ENCODE results near the gene GPR84.
"Not testable (repeated sequence)": the region's sequence is repeated elsewhere in the genome, so short reads cannot be mapped to it uniquely, and the experiment has no call there.

The GPR84 gene

DNA sequence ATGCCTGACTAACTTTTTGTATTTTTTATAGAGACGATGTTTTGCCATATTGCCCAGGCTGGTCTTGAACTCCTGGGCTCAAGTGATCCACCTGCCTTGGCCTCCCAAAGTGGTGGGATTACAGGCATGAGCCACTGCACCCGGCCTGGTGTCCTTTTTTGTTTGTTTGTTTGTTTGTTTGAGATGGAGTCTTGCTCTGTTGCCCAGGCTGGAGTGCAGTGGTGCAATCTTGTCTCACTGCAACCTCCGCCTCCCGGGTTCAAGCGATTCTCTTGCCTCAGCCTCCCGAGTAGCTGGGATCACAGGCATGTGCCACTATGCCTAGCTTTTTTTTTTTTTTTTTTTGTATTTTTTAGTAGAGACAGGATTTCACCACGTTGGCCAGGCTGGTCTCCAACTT is 10.0 kb downstream of the GPR84 start:
- DNase-seq, result not testable (repeated sequence)

GRCh38 chr12:54352891-54353874 is 11.1 kb downstream of the GPR84 start:
- peak; percentile 35 to 39 for DNase-seq

DNA sequence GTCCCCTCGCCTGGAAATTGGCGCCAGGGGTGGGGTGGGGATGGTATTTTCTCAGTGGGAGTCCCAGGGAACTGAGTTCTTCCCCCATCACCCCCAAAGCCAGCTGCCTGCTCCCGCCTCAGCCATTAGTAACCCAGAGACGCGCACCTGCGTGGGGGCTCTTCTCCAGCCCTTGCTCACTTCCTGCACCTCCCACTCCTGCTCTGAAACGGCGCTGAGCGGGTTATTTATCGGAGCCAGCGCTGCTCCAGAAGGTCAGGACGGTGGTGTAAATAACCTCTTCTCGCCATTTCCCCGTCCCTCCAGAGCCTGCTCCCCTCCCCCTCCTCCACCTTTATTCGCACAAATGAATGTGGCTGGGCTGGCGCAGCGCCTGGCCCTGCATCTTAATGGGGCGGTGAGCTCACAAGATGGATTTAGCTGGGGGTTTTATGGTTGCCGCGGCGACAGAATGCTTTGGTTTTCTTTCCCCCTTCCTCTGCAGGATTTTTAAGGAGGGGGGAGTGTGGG is 12.2 kb downstream of the GPR84 start:
- DNase-seq, result peak; percentile 66 to 69

DNA sequence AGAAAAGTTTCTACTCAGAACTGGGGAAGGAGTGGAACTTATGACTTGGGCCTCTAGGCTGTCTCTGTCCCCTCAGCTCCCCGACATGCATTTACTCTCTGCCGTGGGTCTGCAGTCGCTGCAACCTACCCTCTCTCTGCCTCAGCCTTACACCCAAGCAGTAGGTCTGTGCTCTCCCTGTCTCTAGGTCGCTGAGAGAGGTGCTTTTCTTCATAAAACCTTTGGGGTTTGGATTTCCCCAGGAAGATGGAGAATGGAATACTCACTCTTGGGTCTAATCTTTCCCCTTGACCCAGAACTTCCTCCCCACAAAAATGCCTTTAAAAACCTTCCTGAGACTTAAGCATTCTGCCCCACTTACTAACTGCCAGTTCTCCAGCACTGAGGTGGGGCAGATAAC is 12.9 kb downstream of the GPR84 start:
- DNase-seq, result no peak

DNA sequence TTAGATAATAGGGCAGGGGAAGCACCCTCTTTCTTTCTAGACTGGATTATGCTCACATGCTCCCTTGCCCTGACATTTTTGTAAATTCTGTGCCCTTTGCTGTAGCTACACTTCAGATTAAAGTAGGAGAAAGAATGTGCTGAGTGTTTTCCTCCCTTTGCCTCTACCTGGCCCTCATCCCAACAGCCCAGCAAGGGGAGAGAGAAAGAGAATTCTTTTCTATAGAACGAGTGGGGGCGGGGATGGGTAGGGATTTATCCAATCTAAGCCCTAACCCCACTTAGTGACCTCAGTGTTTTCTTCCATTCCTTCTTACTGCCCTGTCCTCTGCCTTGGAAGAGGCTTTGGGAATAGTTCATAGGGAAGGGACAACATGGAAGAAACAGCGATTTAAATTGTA is 13.5 kb downstream of the GPR84 start:
- DNase-seq, result no peak

DNA sequence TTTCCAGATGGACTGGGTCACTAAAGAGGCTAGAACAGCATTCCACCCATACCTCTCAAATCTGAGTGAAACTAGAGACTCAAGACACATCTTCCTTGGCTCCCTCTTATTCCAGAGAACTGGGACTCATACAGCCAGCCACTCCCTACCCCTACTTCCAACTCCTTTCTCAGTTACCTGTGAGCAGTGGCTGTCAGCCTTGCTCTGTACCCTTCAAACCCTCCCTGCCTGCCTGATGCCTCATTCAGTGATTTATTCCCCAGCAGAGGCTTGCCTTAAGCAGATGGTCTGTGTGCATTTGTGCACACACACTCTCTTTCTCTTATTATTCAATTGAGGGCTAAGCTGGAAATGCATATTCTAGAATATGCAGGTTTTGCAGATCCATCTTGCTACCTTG is 14.6 kb downstream of the GPR84 start:
- no peak for DNase-seq

DNA sequence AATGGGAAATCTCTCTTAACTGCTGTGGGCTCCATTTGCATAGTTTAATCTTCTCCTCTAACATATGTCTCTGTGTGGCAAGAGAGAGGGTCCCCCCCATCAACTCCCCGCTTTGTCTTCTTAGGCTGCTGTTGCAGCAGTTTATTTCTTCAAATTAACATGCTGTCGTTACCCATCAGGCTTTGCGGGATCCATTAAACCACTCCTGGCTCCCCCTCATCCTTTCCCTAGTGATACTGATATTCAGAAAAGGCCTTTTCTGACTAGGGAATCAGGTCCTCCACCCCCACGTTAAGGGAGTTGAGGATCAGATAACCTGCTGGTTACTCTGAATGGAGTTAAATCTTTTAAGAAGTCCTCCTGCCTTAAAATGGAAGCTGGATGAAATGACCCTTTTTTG is 15.2 kb downstream of the GPR84 start:
- no peak for DNase-seq

DNA sequence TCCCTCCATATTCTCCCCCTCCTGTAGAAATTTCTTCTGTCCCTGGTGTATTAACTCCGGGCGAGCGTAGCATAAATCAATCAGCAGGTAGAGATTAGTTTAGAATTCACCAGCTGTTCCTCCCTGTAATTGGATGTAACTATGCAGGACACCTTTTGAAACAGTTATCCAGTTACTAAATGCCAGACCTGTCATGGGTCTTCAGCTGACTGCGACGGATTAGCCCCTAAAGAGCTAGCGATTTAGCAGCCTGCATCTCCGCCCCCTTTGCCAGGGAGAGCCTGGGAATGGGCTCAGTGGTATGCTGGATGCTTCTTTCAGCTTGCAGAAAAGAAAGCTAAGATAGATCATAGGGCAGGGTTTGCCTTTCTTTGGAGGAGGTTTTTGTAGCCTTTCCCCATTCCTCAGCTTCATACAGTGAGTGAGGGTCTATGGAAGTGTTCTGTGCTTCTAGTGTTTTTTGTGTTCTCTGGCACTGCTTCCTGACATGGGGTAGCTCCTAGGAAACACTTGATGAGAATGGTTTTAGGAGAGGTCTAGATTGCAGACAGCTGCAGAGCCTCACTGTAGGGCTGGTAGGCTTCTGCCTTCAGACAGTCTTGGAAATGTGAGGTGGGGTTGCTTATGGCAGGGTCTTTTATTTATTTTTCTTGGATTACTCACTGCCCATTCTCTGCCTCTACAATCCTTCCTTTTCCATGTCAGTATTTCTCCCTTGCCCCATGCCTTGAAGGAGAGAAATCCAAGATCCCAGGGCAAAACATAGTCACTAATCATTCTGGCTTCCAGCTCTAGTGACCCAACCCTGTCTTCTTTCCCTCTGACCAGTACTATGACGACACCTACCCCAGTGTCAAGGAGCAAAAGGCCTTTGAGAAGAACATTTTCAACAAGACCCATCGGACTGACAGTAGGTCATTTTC is 22.6 kb downstream of the GPR84 start:
- no peak for DNase-seq

GRCh38 chr12:54340846-54341245 is 23.4 kb downstream of the GPR84 start:
- DNase-seq, result no peak

DNA sequence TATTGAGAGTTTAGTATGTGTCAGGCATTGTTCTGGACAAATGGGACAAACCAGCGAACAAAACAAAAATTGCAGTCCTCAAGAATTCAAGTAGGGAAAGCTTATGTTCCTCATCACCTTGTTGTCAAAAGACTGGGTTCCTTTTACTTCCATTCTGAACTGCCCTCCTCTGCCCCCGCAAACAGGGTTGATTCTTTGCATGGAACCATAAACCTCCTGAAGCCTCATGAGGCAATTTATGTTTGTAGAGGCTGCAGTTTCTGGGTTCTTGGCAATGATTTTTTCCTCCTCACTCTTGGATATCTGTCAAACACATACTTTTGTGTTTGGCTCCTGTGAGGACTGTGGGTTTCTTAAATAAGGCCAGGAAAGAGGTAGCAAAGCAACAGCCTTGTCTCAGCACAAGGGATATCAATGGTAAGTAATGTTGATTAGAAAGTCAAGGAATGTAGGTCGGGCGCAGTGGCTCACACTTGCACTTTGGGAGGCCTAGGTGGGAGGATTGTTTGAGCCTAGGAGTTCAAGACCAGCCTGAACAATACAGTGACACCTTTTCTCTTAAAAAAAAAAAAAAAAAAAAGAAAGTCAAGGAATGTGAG is 25.5 kb downstream of the GPR84 start:
- DNase-seq, result no peak

GRCh38 chr12:54337854-54338650 is 26.2 kb downstream of the GPR84 start:
- no peak for DNase-seq

GRCh38 chr12:54337280-54337842 is 26.9 kb downstream of the GPR84 start:
- DNase-seq, result peak in 1 of 2 experiments; percentile 7

DNA sequence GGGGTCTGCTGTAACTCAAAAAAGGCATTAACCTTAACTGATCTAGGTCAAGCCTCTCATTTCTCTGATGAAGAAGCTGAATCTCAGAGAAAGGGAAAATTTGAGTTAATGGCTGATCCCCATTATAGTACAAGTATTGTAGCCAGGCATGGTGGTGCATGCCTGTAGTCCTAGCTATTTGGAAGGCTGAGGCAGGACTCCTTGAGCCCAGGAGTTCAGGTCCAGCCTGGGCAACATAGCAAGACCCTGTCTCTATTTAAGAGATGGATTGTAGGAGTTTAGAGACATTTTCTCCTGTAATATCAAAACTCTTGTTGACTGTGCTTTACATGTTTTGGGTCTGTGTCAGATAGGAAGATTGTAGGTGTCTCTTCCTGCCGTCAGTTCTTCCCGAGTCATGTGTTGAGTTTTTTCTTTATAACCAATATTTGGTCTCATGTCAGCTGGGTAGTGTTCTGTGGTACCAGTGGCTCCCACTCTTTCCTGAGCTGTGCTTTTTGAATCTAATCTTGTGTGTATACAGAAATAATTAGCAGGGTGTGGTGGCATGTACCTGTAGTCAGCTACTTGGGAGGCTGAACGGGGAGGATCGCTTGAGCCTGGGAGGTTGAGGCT is 30.8 kb downstream of the GPR84 start:
- DNase-seq, result no peak

GRCh38 chr12:54331461-54331860 is 32.8 kb downstream of the GPR84 start:
- DNase-seq, result no peak

DNA sequence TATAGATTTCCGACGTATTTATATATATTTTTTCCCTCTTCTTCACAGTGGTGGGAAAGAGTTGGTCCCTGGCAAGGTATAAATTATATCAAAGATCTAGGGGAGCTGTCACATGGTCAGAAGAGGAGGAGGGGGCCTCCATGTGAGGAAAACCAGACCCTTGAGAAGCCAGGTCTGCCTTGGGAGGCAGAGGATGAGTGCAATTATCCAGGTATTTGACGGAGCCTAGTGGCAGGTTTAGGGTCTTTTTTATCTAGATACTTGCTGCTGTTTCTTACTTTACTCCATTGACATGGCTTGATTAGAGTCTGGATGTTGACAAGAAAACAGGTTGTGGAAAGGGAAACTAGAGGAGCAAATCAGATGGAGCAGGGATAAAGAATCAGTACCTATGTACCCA is 33.8 kb downstream of the GPR84 start:
- DNase-seq, result no peak

DNA sequence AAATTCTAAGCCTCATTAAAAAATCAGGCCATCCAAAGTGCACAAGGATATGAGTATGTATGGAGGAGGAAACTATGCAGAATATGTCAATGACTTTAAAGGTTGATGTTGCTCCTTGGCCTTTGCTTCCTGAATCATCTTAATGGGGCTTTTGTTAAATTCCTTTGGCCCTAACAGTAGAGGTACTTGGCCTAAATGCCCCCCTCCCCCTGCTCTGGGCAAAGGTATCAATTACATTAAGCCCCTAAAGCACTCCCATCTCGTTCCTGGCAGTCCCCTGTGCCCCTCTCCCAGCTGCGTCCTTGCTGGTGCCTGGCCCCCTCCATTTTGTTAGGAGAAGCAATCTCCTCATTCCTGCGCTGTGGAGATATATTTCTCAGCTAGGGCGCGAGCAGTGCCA is 34.5 kb downstream of the GPR84 start:
- no peak for DNase-seq

DNA sequence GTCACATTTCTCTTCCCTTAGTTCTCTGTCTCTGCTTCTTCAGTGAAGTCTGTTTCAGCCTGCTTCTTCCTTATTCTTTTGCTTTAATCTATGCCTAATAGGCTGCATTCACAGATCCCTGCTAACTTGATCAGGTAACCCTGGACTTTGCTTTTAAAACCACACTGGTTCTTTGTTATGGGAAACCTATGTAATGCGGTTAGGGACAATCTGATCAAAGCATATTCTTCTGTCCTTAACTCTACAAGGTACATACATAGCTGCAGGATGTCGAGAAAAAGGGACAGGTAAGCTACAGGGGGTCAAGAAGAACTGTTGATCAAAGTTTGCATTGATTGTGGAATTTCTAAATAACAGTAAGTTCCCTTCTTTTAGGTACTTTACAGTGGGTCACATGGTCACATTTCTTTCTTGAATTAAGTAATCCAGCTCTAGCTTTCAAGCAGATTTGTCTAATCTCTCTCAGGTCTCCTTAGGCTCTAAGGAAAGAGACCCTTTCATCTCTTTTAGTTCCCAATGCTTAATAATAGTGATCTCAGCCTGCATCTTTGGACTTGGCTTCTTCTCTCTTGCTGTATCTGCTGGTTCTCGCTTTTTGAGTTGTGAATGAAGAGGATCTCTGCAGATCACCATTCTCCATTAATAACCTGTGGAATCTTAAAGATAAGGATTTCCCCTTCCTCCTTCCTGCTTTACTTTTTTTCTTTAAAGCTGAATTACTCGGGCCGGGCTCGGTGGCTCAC is 35.5 kb downstream of the GPR84 start:
- no peak for DNase-seq

GRCh38 chr12:54325442-54326109 is 38.7 kb downstream of the GPR84 start:
- not testable (repeated sequence) for DNase-seq

DNA sequence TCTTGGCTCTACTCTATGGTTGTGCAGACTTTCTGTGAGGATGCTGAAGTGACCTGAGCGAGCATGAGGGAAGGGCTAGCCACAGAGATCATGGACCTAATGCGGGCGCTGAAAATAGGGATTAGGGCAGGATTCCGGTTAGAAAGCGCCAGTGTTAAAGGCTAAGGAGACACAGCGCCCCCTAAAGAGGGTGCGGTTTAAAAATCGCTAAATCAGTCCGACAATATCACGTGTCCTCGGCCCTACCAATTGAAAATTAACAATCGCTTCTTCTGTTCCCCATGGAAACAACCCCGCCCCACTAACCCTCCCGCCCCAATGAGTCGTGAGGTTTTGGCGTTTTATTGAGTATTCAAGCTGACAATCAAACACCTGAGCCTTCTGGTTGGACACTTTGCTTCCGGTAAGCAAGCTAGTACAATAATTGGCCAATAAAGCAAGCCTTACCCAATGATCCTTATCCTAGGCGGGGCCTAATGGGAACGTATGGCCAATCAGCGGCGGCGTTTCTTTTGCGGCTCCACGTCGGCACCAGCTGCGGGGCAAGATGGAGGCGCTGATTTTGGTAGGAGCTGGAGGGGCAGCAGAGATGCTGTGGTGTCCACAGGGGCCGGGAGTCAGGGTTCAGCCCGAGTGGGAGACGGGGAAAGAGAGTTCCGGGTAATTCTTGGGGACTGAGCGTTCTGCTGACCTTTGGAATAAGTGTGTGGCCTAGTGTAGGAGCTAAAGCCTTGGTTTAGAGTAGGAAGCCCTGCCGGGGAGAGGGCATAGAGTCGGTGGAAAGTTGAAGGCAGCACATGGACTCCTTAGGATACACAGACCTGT is 39.5 kb downstream of the GPR84 start, which contains the start of gene COPZ1:
TSS of gene COPZ1 (plus strand) at position 515 of the 825 bp plus-strand sequence. CDS start at position 548, 33 bp downstream.
- DNase-seq, result peak; percentile 99
